Transverse colon (tissue), 4 donors: Measurements from ENCODE around the gene FRY.

Experiments
- CTCF ChIP-seq, 5 experiments: fragments of 200-600 bp in 3 of 5; fragments of 450-650 bp in 2 of 5; sonication (generic) in 3 of 5; IDR thresholded peaks; 1 replicate in 2 of 5; 2 replicates in 3 of 5; pipeline ENCODE4 v1.5.1; 2016 to 2017; ENCODE audit warnings: antibody characterized with exemption in 5 of 5, inconsistent platforms in 3 of 5, mild to moderate bottlenecking in 2 of 5, moderate library complexity in 1 of 5
- EP300 ChIP-seq: sonication (generic); formaldehyde crosslinking; IDR thresholded peaks from one replicate; pipeline ENCODE4 v1.6.1; 2017; ENCODE audit warnings: antibody characterized with exemption, low read depth
- POLR2A ChIP-seq: fragments of 450-650 bp; IDR thresholded peaks from one replicate; pipeline ENCODE4 v1.6.1; 2016; ENCODE audit warnings: antibody characterized with exemption, mild to moderate bottlenecking, moderate library complexity
- POLR2AphosphoS5 ChIP-seq, 3 donors: sonication (generic); formaldehyde crosslinking; IDR thresholded peaks; one replicate each; pipeline ENCODE4 v1.6.1; 2016; ENCODE audit warnings: antibody characterized with exemption in 3 of 3

- no peak for TF ChIP-seq CTCF (IDR thresholded peaks at IDR 0.05)
- TF ChIP-seq EP300, result no peak
- no peak for TF ChIP-seq POLR2A
- TF ChIP-seq POLR2AphosphoS5 (IDR thresholded peaks at IDR 0.05), result no peak
Measured at GRCh38 chr13:32285633-32285965, 254.0 kb downstream of the FRY start.
